ENCODE measurements around the gene GRIA4. TPM values are rescaled to one million over a fixed set of nuclear protein-coding genes. Genes with fewer than 3 reads are reported as not detected.

GRIA4 gene
- total RNA-seq, 1 donor from 2014 or later, result not detected

DNA sequence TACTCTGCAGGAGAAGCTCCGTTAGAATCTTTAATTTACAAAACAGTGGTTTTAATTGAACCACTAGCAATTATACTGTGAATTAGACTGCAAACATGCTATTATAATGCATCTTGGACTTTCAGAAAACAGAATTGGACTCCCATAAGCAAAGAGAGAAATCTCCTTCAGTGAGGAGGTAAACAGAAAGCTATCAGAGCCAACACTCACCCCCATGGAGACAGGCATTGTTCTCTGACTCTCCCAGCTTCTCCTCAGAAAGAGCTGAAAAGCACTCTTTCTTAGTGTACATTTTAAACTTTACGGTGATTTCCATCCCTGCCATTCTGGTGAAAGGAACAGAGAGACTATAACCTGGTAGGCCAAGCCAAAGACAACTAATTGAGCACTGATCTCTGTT is 176.9 kb downstream of the GRIA4 start:
- no peak for DNase-seq (ENCODE audit: low spot score)

DNA sequence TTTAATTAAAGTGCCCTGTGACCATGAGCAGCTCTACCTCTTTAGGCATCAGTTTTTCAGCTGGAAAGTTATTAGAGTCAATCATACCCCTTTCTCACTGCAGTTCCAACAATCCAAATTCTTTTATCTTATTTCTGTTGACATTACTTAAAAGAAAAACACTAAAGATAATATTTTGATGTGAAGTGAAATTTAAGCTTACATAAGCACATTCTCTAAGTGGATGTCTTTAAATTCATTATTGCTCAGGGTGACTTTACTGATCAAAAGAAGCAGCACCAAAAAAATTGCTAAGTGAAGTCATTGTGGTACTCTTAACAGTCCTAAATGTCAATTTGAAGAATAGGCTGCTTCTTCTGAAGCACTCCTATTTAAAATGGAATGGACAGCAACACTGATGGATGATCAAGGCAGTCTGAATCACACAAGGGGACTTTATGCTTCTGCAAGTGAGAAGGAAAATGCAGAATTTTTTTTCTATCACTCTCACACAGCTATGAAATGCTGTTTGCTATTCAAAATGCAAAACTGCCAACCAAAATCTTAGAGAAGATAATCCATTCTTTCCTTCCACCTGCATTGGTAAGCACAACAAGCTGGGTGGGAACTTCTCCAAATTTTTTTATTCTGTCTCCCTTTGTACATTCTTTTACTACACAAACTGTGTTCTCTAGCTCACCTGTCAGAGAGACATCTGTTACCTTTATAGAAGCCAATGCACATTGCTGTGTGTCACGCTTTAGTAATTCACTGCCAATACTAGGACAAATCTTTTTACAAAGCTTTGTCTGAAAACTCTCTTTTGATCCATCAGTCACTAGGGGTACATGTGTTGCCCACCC is 179.9 kb downstream of the GRIA4 start:
- DNase-seq (ENCODE audit: low spot score), result no peak

DNA sequence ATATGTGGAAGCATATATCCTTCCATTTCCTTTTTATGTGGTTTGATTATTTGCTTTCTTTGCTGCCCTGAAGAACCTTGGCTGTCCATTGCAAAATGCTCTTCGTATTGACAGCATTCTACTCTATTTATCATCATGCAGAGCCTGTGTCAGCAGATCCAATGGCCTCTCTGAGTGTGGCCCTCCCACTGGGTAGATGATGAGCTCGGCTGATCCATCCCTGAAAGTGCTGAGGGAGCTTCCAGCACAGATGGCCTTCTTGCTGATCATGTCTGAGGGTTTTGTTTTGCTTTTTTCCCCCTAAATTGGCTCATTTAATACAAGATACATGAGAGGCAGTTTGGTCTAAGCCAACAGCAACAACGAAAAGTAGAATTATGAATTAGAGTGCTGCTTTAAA is 181.0 kb downstream of the GRIA4 start:
- no peak for DNase-seq (ENCODE audit: low spot score)

DNA sequence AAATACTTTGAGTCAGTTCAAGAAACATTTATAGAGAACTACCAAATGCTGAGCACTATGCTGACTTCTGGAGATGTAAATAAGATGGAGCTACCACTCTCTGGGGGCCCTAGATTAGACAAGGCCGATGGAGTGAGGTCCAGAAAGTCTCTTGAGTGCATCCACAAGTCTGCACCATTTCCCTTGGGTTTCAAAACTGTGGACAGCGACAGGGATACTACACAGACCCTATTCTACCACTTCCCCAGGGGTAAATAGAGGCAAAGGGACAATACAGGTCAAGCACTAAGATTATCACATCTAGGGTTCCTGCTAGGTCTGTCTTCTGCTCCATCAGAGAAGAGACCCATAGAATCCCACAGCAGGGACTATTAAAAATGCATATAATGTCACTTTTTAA is 183.2 kb downstream of the GRIA4 start:
- no peak for DNase-seq (ENCODE audit: low spot score)

DNA sequence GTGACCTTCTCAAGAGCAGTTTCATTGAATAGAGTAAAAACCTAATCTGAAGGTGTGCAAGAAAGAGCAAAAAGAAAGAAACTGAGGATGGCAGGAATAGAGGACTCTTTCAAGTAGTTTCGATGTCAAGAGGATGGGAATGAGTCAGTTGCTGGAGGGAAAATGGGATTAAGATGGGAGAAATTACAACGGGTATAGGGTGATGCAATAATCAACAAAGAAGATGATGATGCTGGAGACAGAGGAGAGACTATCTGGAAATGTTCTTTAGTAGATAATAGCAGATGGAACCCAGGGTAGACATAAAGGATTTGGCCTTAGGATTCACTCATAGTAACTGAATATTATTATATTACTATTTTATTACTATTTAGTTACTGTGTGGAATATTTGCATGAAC is 189.4 kb downstream of the GRIA4 start:
- no peak for DNase-seq (ENCODE audit: low spot score)

DNA sequence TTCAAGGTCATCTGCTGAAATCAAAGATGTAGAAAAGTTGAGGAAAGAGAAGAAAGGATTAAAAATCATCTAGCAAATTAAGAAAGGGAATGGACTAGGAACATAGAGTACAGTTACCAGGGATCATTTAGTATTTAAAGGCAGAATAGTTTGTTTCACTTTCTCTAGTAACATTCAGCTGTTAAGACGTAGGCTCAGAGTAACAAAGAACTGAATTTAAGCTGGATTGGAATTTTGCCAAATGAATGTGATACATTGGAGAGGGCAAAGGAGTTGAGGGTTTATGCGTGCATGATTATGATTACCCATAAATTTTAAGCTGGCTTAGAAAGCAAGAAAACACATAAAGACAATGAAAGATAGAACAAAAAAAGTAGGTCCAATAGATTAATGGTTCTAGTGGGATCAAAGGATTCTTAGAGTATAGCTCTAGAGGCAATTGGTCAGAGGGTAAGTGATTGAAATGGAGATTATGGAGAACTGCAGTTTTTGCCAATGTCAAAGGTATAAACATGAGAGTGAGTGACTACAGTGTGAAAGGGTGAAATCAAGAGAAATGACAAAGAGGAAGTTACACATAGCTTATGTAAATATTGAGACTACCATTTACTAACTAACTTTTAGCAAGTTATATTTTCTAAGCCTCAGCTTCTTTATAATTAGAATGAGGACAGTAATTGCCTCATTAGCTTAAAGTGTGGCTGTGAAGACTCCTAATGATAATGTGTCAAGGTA is 190.0 kb downstream of the GRIA4 start:
- DNase-seq (ENCODE audit: low spot score), result no peak

DNA sequence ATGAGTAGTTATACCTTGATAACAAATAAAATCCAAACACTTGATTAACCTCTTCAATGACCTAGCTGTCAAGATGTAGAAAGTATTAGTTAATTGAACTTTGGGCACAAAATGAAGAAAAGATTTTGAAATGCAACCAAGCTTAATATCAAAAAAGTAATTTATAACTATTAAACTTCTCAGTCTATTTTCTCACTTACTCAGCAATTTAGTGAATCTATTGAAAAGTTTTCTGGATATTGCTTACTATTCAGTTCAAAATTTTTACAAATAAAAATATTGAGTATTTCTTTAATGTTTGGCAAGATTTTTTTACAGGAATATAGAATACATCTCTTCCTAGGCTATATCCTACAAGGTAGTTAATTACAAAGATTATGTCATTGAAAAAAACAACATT is 192.5 kb downstream of the GRIA4 start:
- no peak for DNase-seq (ENCODE audit: low spot score)

DNA sequence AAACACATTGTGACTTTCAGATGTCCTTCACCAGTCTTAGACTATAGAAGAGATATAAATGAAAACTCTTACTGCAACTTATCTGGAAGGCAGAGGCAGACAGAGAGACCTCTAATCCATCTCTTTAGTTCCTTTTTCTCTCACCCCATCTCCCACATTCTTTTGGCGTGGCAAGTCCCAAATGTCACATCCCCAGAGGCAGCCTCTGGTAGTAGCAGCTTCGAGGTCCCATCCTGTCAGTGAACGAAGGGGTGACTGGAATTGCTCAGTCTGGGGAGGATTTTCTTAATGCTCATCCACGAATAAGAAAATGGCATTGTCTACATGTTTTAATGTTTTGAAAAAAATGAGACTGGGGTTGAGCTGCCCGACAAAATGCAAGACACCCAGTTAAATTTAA is 201.4 kb downstream of the GRIA4 start:
- no peak for DNase-seq (ENCODE audit: low spot score)

DNA sequence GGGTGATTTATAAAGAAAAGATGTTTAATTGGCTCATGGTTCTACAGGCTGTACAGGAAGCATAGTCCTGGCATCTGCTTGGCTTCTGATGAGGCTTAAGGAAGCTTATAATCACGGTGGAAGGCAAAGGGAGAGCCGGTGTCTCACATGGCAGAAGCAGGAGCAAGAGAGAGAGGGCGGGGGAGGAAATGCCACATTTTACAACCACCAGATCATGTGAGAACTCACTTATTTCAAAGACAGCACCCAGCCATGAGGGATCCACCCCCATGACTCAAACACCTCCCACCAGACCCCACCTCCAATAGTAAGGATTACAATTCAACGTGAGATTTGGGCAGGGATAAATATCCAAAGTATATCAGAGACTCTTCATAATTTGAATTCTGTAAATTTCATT is 211.5 kb downstream of the GRIA4 start:
- DNase-seq (ENCODE audit: low spot score), result no peak

DNA sequence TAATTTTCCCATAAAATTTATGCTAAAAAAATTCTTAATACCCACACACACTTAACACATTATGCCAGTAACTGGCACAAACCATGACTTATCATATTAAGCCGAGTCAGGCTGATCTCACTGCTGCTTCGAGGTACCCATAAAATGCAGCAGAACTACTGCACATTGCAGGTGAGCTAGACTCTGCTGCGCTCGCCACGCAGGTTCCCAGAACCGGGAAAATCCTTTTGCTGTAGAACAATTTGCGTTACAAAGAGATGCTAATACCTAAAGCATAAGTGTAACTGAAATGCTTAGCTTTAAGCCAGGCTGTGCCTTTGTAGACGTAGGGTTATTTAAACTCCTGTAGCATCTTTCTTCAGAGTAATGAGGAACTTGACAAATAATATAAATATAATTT is 211.9 kb downstream of the GRIA4 start:
- DNase-seq (ENCODE audit: low spot score), result no peak

DNA sequence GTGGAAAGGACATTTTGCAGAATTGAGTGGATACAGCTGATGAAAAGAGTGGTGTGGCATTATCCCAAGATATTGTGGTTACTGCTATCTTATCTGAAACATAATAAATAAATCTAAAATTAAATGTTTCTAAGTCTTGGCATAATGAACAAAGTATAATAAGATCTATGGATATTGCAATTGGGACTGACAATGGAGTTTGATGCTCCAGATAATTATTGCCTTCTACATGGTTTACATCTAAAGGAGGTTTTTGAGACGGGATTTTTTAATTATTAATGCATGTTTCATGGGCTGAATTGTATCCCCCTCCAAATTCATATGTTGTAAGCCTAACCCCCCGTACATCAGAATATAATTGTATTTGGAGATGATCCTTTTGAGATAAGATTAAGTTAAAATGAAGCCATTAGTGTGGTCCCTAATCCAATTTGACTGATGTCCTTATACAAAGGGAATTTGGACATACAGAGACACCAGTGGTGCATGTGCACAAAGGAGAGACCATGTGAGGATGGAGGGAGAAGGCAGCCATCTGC is 213.7 kb downstream of the GRIA4 start:
- DNase-seq (ENCODE audit: low spot score), result no peak

DNA sequence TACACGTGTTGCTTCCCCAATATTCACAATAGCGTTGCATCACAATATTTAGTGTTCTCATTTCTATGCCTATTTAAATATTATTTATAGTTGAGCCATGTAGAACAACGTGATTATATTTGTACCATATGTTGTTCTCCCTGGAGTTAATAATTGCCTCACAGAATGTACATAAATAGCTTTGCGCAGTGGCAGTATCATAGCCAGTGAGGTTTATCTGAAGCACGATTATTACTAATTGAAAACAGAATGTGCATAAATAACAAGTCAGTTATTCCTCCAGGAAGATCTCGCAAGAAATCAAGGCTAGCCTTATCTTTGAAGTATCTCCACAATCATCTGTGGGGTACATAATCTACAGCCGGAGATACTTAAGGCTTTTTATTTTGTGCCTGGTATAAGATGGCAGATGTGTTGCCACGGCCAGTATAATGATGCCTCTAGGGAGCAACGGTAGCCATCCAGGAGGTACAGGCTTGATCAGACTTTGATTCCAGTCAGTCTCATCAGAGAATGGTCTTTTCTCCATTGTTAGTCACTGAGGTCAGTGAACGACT is 214.7 kb downstream of the GRIA4 start:
- DNase-seq (ENCODE audit: low spot score), result no peak

DNA sequence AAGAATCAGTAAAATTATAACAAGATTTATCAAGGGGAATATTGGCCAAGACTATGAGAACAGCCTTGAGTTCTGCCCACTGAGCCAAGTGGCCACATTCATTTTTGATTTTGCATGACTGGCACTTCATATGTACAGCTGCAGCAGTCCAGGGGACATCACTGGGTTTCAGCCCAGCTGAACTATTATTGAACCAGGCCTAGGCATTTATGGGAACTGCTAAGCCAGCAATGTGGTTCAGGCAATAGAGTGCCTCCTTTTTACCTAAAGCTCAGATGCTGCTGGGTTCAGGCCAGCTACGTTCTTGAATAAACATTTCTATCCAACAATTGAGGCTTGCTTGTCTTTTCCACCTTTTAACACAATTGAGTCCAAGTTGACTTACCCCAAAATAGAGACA is 215.3 kb downstream of the GRIA4 start:
- DNase-seq (ENCODE audit: low spot score), result no peak

DNA sequence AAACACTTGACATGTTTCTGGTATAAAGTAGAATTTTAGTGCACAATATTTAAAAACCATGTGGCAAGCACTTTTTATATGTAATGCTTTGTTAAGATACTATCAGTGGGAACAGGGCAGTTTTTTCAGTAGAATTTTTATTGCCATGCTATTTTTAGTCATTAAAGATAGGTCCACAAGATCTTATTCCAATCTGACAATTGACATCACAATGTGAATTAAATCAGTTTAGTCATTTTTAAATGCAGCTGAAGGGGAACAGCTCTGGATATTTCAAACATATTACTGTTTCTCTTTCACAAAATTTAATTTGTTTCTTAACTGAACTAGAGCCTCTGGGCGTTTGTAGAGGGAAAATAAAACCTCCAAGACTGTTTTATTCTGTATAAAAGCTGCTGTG is 218.0 kb downstream of the GRIA4 start:
- DNase-seq (ENCODE audit: low spot score), result no peak

DNA sequence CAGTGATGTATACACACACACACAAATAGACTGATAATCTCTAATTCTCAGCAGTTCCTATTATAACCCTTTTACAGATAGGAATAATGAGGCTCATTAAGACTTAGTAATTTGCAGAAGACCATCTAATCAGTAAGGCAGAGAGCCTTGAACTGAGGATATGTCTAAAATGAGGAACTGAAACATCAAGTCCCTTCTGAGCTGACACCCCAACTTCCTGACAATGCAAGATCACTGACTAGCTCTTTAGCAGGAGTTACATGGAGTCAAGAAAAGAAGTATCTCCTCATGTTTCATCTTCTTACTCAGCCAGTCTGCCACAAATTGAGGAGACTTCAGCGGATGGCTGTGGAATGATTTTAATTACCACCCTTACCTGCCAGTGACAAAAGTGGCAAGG is 219.2 kb downstream of the GRIA4 start:
- DNase-seq (ENCODE audit: low spot score), result no peak

DNA sequence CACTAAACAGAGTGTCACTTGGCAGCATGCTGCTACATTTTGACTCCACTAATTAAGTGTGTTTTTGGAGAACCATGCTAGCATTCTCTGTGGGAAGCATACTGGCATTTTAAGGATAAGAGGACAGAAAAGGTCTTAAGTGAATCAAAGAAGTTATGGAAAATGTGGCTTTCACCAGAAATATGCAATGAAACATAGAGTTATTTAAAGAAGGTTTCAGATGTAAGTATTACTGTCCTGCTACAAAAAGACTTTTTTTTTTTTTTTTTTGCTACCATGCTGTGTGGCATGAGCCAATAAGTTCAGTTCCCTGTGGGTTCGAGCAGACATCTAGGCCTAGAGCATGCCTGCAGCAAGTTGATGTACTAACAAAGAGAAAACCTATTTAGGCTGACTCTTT is 224.6 kb downstream of the GRIA4 start:
- DNase-seq (ENCODE audit: low spot score), result no peak

DNA sequence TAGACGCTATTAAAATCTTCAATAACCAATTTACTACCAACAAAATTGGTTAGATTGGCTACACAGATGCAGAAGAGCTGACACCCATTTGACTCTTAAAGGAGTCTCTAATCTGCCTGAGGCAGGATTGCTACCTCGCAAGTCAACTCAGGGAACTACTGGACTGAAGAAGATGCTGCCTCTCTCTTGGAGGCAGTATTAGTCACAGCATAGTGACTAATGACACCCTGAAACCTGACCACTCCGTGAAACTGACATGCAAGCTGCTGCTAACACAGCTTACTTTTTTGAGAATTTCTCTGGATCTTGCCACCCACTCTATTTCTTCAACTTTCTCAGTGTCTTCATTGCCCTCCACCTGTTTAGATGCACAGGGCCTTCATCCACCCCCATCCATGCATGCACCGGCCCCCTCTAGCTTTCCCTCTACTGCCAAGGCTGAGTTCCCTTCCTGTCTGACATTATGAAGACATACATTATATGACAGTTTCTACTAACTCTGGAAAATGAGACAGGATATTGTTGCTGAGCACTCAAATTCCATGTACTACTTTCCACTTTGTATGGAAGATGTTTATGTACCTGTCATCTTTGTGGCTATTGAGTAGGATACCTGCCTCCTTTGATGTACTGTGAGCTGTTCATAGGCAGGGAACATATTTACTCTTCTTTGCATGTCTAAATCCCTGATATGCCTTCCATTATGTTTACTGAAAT is 229.0 kb downstream of the GRIA4 start:
- no peak for DNase-seq (ENCODE audit: low spot score)

DNA sequence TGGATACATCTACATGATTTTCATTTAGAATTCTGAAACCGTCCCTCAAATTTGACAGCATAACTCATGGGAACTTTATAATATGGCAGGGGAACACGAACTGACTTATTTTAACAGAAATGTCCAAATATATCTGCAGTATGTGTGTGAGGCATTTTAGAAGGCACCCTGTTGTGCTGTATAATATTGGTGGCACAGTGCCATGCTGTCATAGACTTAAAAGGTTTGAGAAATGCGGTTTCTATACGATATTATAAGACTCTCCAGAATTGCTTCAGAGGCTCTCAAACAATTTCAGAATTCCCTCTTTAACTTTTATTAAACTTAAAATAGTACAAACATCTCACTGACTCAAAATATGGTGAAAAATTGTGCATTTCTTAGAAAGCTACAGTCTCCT is 230.5 kb downstream of the GRIA4 start:
- no peak for DNase-seq (ENCODE audit: low spot score)

DNA sequence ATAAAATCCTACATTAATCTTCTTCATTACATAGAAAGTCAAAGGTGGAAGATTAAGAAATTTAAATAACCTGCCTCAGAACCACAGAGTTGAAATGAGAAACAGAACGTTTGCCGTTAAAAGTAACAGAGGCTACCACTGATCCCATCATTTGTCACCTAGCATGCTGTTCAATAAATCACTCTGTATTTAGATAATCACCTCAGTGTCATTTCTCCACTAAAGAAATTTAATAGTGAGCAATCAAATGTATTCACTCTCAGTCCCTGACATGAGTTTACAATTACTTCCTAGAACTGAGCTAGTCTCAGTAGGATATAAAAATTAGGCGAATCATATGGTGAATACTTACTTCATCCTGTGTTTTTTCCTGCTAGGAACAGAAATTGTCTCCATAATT is 242.5 kb downstream of the GRIA4 start:
- no peak for DNase-seq (ENCODE audit: low spot score)

DNA sequence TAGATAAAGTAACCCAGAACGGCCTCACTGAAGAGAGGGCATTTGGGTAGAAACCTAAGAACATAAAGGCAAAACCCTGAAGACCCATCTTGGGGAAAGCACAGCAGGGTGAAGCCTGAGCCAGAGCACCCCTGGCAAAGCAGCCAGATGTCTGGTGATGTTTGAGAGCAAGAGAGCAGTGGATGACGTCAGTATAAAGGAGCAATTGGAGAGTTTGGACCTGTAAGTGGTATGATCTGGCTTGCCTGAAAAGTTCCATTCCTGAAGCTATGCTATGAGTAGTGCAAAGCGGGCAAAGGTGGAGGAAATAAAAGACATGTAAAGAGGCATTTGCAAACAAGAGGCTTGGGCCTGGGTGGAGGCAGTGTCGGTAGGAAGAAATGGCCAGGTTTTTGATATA is 244.4 kb downstream of the GRIA4 start:
- no peak for DNase-seq (ENCODE audit: low spot score)

DNA sequence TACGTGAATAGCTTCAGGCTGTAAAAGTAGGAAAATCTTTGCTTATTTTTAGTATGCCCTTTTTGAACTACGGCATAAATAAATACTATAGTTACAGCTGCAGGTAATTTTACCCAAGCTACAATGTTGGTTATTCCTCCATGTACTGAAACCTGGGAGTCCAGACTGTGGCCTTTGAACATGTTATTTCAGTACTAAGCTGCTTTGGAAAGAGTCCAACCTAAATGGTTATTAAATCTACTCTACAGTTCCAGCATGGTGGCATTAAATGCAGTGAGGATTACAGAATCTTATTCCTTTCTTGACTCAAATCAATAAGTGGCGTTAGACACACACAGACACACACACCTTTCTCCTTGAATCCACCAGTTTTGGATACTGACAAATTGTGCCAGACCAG is 247.1 kb downstream of the GRIA4 start:
- DNase-seq (ENCODE audit: low spot score), result no peak

DNA sequence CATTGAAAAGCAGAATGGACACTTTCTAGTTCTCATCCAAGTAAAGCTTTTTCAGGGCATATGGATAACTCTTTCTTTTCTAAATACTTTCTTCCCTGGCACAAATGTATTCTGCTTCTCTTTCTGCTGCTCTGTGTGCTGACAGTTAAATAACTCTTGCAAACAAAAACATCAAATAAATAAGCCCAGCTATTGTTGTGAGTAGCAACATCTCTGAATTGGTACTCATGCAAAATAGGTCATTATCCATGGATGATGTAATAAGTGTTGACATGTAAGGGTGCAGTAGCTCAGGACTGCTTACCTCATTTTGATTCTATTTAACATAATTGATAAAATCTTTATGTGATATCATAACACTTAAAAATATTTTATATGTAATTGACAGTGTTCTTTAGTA is 247.9 kb downstream of the GRIA4 start:
- DNase-seq (ENCODE audit: low spot score), result no peak
